Right atrium auricular region (tissue), 2 donors: ENCODE measurements around the gene RIPPLY1. TPM values are rescaled to one million over a fixed set of nuclear protein-coding genes. Genes with fewer than 3 reads are reported as not detected.

ENCODE experiments used
- DNase-seq: peaks from one replicate; pipeline ENCODE4 v3.0.0-alpha.2; 2019; ENCODE audit warnings: low spot score
- H3K27ac ChIP-seq, 2 donors: fragments of 200-600 bp; sonication (generic); 1 replicate in 1 of 2; 2 replicates in 1 of 2; pipeline ENCODE4 v1.5.1; 2016 to 2019
- H3K27me3 ChIP-seq, 2 donors: fragments of 200-600 bp; sonication (generic); one replicate each; pipeline versions ENCODE4 v1.5.1 to v1.6.0; 2017 to 2019
- H3K36me3 ChIP-seq: fragments of 200-600 bp; sonication (generic); one replicate; pipeline ENCODE4 v1.5.1; 2016
- H3K4me1 ChIP-seq, 2 donors: fragments of 200-600 bp; sonication (generic); one replicate each; pipeline versions ENCODE4 v1.5.1 to v1.6.0; 2017 to 2019
- H3K4me3 ChIP-seq, 2 donors: fragments of 200-600 bp; sonication (generic); 1 replicate in 1 of 2; 2 replicates in 1 of 2; pipeline ENCODE4 v1.5.1; 2017 to 2019; ENCODE audit warnings: mild to moderate bottlenecking in 1 of 2, moderate library complexity in 1 of 2
- H3K9me3 ChIP-seq, 2 donors: fragments of 200-600 bp; sonication (generic); one replicate each; pipeline ENCODE4 v1.5.1; 2019
- total RNA-seq, 2 donors: library from RNA; depleted of rRNA; stranded (reverse); fragments of >200 nt; gene quantifications; one replicate each; pipeline ENCODE4 v1.1.0, GENCODE V29; 2016
- TF ChIP-seq, protein P1 (sequence below), 2 donors: fragments of 200-600 bp; sonication (generic); IDR thresholded peaks; one replicate each; pipeline ENCODE4 v1.5.1; 2019; ENCODE audit warnings: antibody characterized with exemption in 2 of 2

RIPPLY1 gene
- total RNA-seq, 2 donors from 2014 or later: not detected

DNA sequence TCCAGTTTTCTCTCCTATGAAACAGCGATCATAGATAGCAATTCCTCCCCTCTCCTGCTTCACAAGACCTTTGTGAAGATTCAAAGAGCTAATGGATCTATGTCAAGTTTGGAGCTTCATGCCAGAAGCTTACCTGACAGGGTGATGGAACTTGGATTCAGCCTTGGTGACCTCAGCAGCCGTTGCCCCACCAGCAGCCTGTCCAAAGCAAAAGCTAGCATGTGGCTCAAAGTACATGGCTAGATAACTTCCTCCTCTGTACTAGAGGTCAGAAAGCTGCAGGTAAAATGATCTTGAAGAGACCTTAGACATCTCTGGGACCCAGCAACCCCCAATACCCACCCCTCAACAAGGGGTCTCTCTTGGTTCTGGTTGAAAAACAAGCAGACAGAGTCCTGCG, 1.8 kb downstream of the RIPPLY1 start:
- Histone ChIP-seq H3K27ac (no peak overlapping the region), H3K36me3 (no peaks in the 10 kb centered on the region), H3K4me3 (no peak overlapping the region), H3K9me3 (no peaks in the 10 kb centered on the region), H3K27me3 (no peaks in the 10 kb centered on the region), H3K4me1 (no peaks in the 10 kb centered on the region)
- DNase-seq: no peak
- TF ChIP-seq, protein P1, sequence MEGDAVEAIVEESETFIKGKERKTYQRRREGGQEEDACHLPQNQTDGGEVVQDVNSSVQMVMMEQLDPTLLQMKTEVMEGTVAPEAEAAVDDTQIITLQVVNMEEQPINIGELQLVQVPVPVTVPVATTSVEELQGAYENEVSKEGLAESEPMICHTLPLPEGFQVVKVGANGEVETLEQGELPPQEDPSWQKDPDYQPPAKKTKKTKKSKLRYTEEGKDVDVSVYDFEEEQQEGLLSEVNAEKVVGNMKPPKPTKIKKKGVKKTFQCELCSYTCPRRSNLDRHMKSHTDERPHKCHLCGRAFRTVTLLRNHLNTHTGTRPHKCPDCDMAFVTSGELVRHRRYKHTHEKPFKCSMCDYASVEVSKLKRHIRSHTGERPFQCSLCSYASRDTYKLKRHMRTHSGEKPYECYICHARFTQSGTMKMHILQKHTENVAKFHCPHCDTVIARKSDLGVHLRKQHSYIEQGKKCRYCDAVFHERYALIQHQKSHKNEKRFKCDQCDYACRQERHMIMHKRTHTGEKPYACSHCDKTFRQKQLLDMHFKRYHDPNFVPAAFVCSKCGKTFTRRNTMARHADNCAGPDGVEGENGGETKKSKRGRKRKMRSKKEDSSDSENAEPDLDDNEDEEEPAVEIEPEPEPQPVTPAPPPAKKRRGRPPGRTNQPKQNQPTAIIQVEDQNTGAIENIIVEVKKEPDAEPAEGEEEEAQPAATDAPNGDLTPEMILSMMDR (IDR thresholded peaks at IDR 0.05): no peak

DNA sequence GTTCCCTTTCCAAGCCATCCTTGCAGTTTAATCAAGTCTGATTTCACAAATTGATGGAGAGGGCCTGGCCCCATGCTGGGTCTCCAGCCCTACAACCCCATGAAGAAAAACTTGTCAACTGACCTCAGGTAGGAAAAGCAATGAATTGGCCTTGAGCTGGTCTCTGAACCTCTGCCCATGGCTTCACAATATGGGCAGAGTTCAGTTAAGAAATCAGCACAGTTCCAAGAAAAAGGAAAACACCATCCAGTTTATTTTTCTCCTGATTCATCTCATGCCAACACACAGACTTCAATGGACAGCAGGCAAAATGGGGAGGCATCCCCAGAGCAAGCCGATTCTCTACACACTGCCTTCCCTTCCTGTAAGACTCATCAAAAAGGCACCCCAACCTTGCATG, 3.3 kb downstream of the RIPPLY1 start:
- Histone ChIP-seq H3K27ac (no peak overlapping the region), H3K27me3 (no peaks in the 10 kb centered on the region), H3K9me3 (no peaks in the 10 kb centered on the region), H3K4me1 (peaks cover 0 to 3% of the 10 kb centered on the region in 2 donors), H3K4me3 (no peak overlapping the region), H3K36me3 (no peaks in the 10 kb centered on the region)
- TF ChIP-seq, protein P1 (IDR thresholded peaks at IDR 0.05): no peak
- DNase-seq: no peak

DNA sequence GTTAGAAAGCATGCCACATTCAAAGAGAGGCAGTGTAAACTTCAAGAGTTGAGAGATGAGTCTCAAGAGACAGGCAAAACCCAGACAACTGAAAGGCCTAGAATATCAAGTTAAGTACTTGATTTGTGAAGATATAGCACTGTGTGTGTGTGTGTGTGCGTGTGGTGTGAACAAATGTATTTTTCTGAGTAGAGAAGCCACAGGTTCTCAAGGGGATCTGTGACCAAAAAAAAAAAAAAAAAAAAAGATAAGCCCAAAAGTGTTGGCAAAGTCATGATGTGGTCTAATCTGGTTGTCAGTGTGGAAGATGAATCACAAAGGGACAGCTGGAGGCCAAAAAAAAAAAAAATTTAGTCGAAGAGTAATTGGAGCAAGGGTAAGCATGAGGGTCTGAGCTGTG, 3.9 kb downstream of the RIPPLY1 start:
- no peak overlapping the region for H3K4me3 ChIP-seq
- H3K9me3 ChIP-seq: no peaks in the 10 kb centered on the region
- H3K36me3 ChIP-seq: no peaks in the 10 kb centered on the region
- TF ChIP-seq, protein P1 (IDR thresholded peaks at IDR 0.05): no peak
- H3K27ac ChIP-seq: no peak overlapping the region
- no peak for DNase-seq
- no peaks in the 10 kb centered on the region for H3K27me3 ChIP-seq
- peaks cover 0 to 3% of the 10 kb centered on the region in 2 donors for H3K4me1 ChIP-seq

DNA sequence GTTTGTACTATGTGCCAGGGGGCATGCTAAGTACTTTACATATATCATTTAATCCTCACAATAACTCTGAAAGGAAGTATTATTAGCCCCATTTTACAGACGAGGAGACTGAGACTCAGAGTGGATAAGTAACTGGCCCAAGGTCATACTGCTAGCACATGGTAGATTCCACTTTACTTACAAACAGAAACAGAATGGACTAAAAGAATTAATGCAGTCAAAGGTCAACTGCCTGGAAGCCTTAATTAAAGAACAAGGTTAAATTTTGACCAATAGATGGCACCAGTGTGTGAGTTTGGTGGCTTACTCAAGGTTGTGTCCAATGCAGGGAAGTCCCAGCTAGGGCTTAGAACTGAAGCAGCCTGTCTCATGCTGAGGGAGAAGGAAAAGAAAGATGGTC, 4.7 kb downstream of the RIPPLY1 start:
- Histone ChIP-seq H3K27ac (no peak overlapping the region), H3K36me3 (no peaks in the 10 kb centered on the region), H3K9me3 (no peaks in the 10 kb centered on the region)

DNA sequence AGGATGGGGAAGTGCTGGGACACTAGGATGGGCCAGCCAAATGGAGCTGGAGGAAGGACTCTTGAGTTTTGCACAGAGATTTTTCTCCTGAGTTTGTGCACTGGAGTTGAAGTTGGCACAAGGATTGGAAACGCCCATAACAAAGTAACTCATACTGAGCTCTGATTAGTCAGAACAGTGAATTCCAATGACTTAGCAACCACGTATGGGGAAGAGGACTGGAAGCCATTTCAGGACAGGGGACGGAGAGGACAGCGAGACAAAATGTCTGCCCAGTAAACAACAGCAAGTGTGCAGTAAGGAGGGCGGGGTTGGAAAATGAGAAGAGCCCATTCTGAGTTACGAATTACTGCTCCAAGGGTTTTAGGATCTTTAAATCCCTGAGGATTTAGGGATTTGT, 5.9 kb downstream of the RIPPLY1 start:
- H3K4me3 ChIP-seq: no peak overlapping the region
- H3K9me3 ChIP-seq: no peaks in the 10 kb centered on the region
- DNase-seq: no peak
- H3K4me1 ChIP-seq: peaks cover 0 to 3% of the 10 kb centered on the region in 2 donors
- no peaks in the 10 kb centered on the region for H3K36me3 ChIP-seq
- no peak overlapping the region for H3K27ac ChIP-seq
- TF ChIP-seq, protein P1 (IDR thresholded peaks at IDR 0.05): no peak
- no peaks in the 10 kb centered on the region for H3K27me3 ChIP-seq

More for the DNA sequence above, 4.7 kb downstream of the RIPPLY1 start:
- DNase-seq: no peak
- TF ChIP-seq, protein P1 (IDR thresholded peaks at IDR 0.05): peak in 1 of 2 donors; percentile 52
- H3K4me1 ChIP-seq: peaks cover 0 to 3% of the 10 kb centered on the region in 2 donors
- H3K4me3 ChIP-seq: no peak overlapping the region
- no peaks in the 10 kb centered on the region for H3K27me3 ChIP-seq

DNA sequence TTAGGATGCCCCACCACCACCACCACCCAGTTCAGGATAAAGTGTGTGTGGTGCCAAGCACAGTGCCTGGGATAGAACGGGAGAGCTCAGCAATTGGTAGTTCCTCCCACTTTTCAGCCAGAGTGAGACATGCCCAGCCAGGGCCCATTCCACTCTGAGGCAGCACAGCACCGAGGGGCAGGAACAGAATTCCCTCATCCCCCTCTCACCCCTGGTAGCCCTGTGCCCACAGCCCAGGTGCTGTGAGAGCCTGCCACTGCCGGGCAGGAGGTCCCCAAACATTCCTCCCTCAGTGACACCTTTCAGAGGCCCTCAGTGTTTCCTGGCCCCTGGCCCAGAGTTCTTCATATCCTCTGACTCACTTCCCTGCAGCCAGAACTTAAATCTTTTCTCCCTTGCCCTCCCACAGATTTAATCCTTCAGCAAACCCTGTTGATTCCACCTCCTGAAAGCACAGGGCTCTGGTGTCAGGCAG, 8.1 kb downstream of the RIPPLY1 start:
- no peak overlapping the region for H3K27ac ChIP-seq
- TF ChIP-seq, protein P1 (IDR thresholded peaks at IDR 0.05): no peak
- H3K27me3 ChIP-seq: no peaks in the 10 kb centered on the region
- DNase-seq: no peak
- H3K36me3 ChIP-seq: no peaks in the 10 kb centered on the region
- no peaks in the 10 kb centered on the region for H3K9me3 ChIP-seq
- H3K4me1 ChIP-seq: peaks cover 0 to 3% of the 10 kb centered on the region in 2 donors
- H3K4me3 ChIP-seq: no peak overlapping the region
